ENCODE results near the gene POLR2B. TPM values are rescaled to one million over a fixed set of nuclear protein-coding genes. Genes with fewer than 3 reads are reported as not detected.

Gene POLR2B
- total RNA-seq, 4 donors from 2014 or later, result 39.8 to 74.8 (median 53.4) TPM

- in situ Hi-C loops (cut with MboI; ENCODE audit: low pct_ligation_motif_present in 1 of 4, low pct_unique_long_range_greater_than_20kb in 1 of 4, low sequenced_read_pairs in 3 of 4), result no loop called here
Observed at GRCh38 chr4:56986952-56987351, 8.3 kb downstream of the POLR2B start.

GRCh38 chr4:56990109-56990905, 11.6 kb downstream of the POLR2B start:
- TF ChIP-seq POLR2A (IDR thresholded peaks at IDR 0.05) (no peak), POLR2AphosphoS5 (IDR thresholded peaks at IDR 0.05) (no peak), CTCF (IDR thresholded peaks at IDR 0.05) (no peak), EP300 (IDR thresholded peaks at IDR 0.05; ENCODE audit: low read depth) (no peak)
- no peak for DNase-seq
- no peaks in the 10 kb centered on the region for H3K9me3 ChIP-seq
- H3K4me1 ChIP-seq, result peaks cover 0 to 5% (median 3%) of the 10 kb centered on the region in 4 donors
- H3K4me3 ChIP-seq, result no peak overlapping the region
- H3K36me3 ChIP-seq, result peaks cover 0 to 72% (median 28%) of the 10 kb centered on the region in 4 donors
- WGBS, 2 donors (ENCODE audit: low coverage in 1 of 2), result 83 to 84% methylated on average over 6 of the region's 6 CpGs
- in situ Hi-C loops (cut with MboI; ENCODE audit: low pct_ligation_motif_present in 1 of 4, low pct_unique_long_range_greater_than_20kb in 1 of 4, low sequenced_read_pairs in 3 of 4), result no loop called here
- intact Hi-C loops (cut with DNase I; ENCODE audit: low total_unique reads), result no loop called here
- H3K27ac ChIP-seq, result no peak overlapping the region
- no peaks in the 10 kb centered on the region for H3K27me3 ChIP-seq

More at GRCh38 chr4:56986952-56987351, 8.3 kb downstream of the POLR2B start:
- H3K36me3 ChIP-seq, result peaks cover 0 to 46% (median 22%) of the 10 kb centered on the region in 4 donors
- no peak overlapping the region for H3K27ac ChIP-seq
- H3K9me3 ChIP-seq, result no peaks in the 10 kb centered on the region
- no peak overlapping the region for H3K4me3 ChIP-seq
- 95 to 100% methylated on average over 3 of the region's 3 CpGs for WGBS, 2 donors (ENCODE audit: low coverage in 1 of 2)
- DNase-seq, result no peak
- intact Hi-C loops (cut with DNase I; ENCODE audit: low total_unique reads), result no loop called here
- TF ChIP-seq CTCF (IDR thresholded peaks at IDR 0.05) (no peak), EP300 (IDR thresholded peaks at IDR 0.05; ENCODE audit: low read depth) (no peak), POLR2AphosphoS5 (IDR thresholded peaks at IDR 0.05) (no peak), POLR2A (IDR thresholded peaks at IDR 0.05) (no peak)
- no peaks in the 10 kb centered on the region for H3K27me3 ChIP-seq
- H3K4me1 ChIP-seq, result peaks cover 0 to 11% (median under 1%) of the 10 kb centered on the region in 4 donors

GRCh38 chr4:56995525-56995924, 16.8 kb downstream of the POLR2B start:
- no peaks in the 10 kb centered on the region for H3K9me3 ChIP-seq
- intact Hi-C loops (cut with DNase I; ENCODE audit: low total_unique reads), result no loop called here
- 32 to 33% methylated on average over 4 to 7 of the region's 7 CpGs for WGBS, 2 donors (ENCODE audit: low coverage in 1 of 2)
- H3K27me3 ChIP-seq, result no peaks in the 10 kb centered on the region
- peaks cover 0 to 9% (median 6%) of the 10 kb centered on the region in 4 donors for H3K4me1 ChIP-seq
- no peak overlapping the region for H3K4me3 ChIP-seq
- peaks cover 0 to 49% (median 22%) of the 10 kb centered on the region in 4 donors for H3K36me3 ChIP-seq
- H3K27ac ChIP-seq, result peak overlapping the region; percentile 27 to 65 (median 53)
- peak; percentile 53 for DNase-seq
- in situ Hi-C loops (cut with MboI; ENCODE audit: low pct_ligation_motif_present in 1 of 4, low pct_unique_long_range_greater_than_20kb in 1 of 4, low sequenced_read_pairs in 3 of 4), result no loop called here
- no peak for TF ChIP-seq CTCF (IDR thresholded peaks at IDR 0.05)
- TF ChIP-seq POLR2A (IDR thresholded peaks at IDR 0.05), result no peak
- peak; percentile 33 to 50 (median 38) for TF ChIP-seq POLR2AphosphoS5 (IDR thresholded peaks at IDR 0.05)

- DNase-seq, result no peak
- H3K27ac ChIP-seq, result no peak overlapping the region
- in situ Hi-C loops (cut with MboI; ENCODE audit: low pct_ligation_motif_present in 1 of 4, low pct_unique_long_range_greater_than_20kb in 1 of 4, low sequenced_read_pairs in 3 of 4), result loop anchor here in 1 of 4 donors (25.0 kb wide), 1 partner anchor 512 kb away; no protein-coding TSS in a partner anchor
- TF ChIP-seq CTCF (IDR thresholded peaks at IDR 0.05) (no peak), POLR2AphosphoS5 (IDR thresholded peaks at IDR 0.05) (no peak), EP300 (IDR thresholded peaks at IDR 0.05; ENCODE audit: low read depth) (no peak), POLR2A (IDR thresholded peaks at IDR 0.05) (no peak)
- no peak overlapping the region for H3K4me3 ChIP-seq
- no peaks in the 10 kb centered on the region for H3K9me3 ChIP-seq
- H3K36me3 ChIP-seq, result peaks cover 0 to 42% (median 21%) of the 10 kb centered on the region in 4 donors
- intact Hi-C loops (cut with DNase I; ENCODE audit: low total_unique reads), result no loop called here
- no peaks in the 10 kb centered on the region for H3K27me3 ChIP-seq
- 100% methylated on average over 1 of the region's 1 CpG for WGBS, 2 donors (ENCODE audit: low coverage in 1 of 2)
- peaks cover 0 to 9% (median 6%) of the 10 kb centered on the region in 4 donors for H3K4me1 ChIP-seq
Observed at GRCh38 chr4:56999751-57000150, 21.1 kb downstream of the POLR2B start.

Data from transverse colon (tissue), 4 donors.